LoVo (cell line): ENCODE data around the gene TMEM86B.

Source experiments
- DNase-seq: peaks from one replicate; pipeline ENCODE4 v3.0.0-alpha.2; 2016; ENCODE audit warnings: low spot score

TMEM86B gene

GRCh38 chr19:55257461-55258420, 29.2 kb upstream of the TMEM86B start:
- DNase-seq = no peak

- DNase-seq = no peak
Observed at GRCh38 chr19:55256562-55257460, 28.2 kb upstream of the TMEM86B start.

GRCh38 chr19:55255618-55256423, 27.3 kb upstream of the TMEM86B start:
- DNase-seq = no peak

- DNase-seq = no peak
Observed at GRCh38 chr19:55254625-55254977, 26.0 kb upstream of the TMEM86B start.

GRCh38 chr19:55253842-55254624, 25.5 kb upstream of the TMEM86B start:
- no peak for DNase-seq

GRCh38 chr19:55252760-55253663, 24.4 kb upstream of the TMEM86B start:
- no peak for DNase-seq

- DNase-seq = no peak
Observed at GRCh38 chr19:55251341-55252081, 22.9 kb upstream of the TMEM86B start.

GRCh38 chr19:55250262-55251036, 21.9 kb upstream of the TMEM86B start:
- DNase-seq = no peak

- no peak for DNase-seq
Observed at GRCh38 chr19:55249841-55250240, 21.3 kb upstream of the TMEM86B start.

GRCh38 chr19:55248704-55249103, 20.1 kb upstream of the TMEM86B start:
- DNase-seq = no peak

- DNase-seq = no peak
Observed at GRCh38 chr19:55248166-55248675, 19.7 kb upstream of the TMEM86B start.

- no peak for DNase-seq
Observed at GRCh38 chr19:55247621-55248099, 19.1 kb upstream of the TMEM86B start.

- DNase-seq = no peak
Observed at GRCh38 chr19:55246462-55247451, 18.2 kb upstream of the TMEM86B start.

GRCh38 chr19:55245236-55245904, 16.8 kb upstream of the TMEM86B start:
- no peak for DNase-seq

- no peak for DNase-seq
Observed at GRCh38 chr19:55244004-55244680, 15.6 kb upstream of the TMEM86B start.

- DNase-seq = no peak
Observed at GRCh38 chr19:55242517-55242916, 14.0 kb upstream of the TMEM86B start.
